Common myeloid progenitor, CD34-positive (primary cell): ENCODE results near the gene SP4.
A peak's percentile ranks its signal among the peaks of the same experiment; 100 is the strongest.

Experiments
- CTCF ChIA-PET: fragments of 350-600 bp; sonication (Branson Sonifier 250); formaldehyde crosslinking; loops from one replicate; lab custom pipeline; 2021; ENCODE audit warnings: antibody characterized with exemption; lab: Charles Lee
- POLR2A ChIA-PET: fragments of 350-600 bp; sonication (Branson Sonifier 250); formaldehyde crosslinking; loops from one replicate; lab custom pipeline; 2021; ENCODE audit warnings: antibody characterized with exemption; lab: Charles Lee
- DNase-seq, 3 donors: peaks; one replicate each; pipeline versions ENCODE4 v3.0.0 to v3.0.0-alpha.2; 2013
- H3K27ac ChIP-seq, 2 experiments: 1 replicate in 1 of 2; 2 replicates in 1 of 2; pipeline ENCODE4 v1.7.0; 2013; ENCODE audit warnings: inconsistent platforms in 2 of 2, low read length in 2 of 2, mild to moderate bottlenecking in 2 of 2, low read depth in 1 of 2, moderate library complexity in 1 of 2; ENCODE audit not compliant: severe bottlenecking in 2 of 2, insufficient read depth in 1 of 2, poor library complexity in 1 of 2
- H3K27me3 ChIP-seq, 5 experiments: replicated peaks in 2 of 5; 1 replicate in 3 of 5; 2 replicates in 2 of 5; pipeline versions ENCODE4 v1.6.1 to v1.7.0; 2013; ENCODE audit warnings: low read length in 4 of 5, mild to moderate bottlenecking in 2 of 5, moderate library complexity in 2 of 5, inconsistent platforms in 1 of 5; ENCODE audit not compliant: insufficient read depth in 5 of 5, control insufficient read depth in 4 of 5
- H3K36me3 ChIP-seq, 4 experiments: 1 replicate in 2 of 4; 2 replicates in 2 of 4; pipeline versions ENCODE4 v1.6.1 to v1.7.0; 2013; ENCODE audit warnings: low read length in 3 of 4, control low read depth in 1 of 4, mild to moderate bottlenecking in 1 of 4; ENCODE audit not compliant: control insufficient read depth in 4 of 4, insufficient read depth in 4 of 4
- H3K4me1 ChIP-seq, 4 experiments: 1 replicate in 3 of 4; 2 replicates in 1 of 4; pipeline versions ENCODE4 v1.6.1 to v1.7.1; 2013; ENCODE audit warnings: low read length in 3 of 4, mild to moderate bottlenecking in 3 of 4, control low read depth in 1 of 4, inconsistent platforms in 1 of 4, moderate library complexity in 1 of 4; ENCODE audit not compliant: control insufficient read depth in 4 of 4, insufficient read depth in 4 of 4; ENCODE audit errors: control extremely low read depth in 1 of 4
- H3K4me3 ChIP-seq, 7 experiments: 1 replicate in 4 of 7; 2 replicates in 3 of 7; pipeline versions ENCODE4 v1.5.1 to v1.7.0; 2013; ENCODE audit warnings: mild to moderate bottlenecking in 7 of 7, low read length in 6 of 7, moderate library complexity in 6 of 7, inconsistent platforms in 2 of 7, low read depth in 2 of 7, control low read depth in 1 of 7; ENCODE audit not compliant: insufficient read depth in 4 of 7, control insufficient read depth in 1 of 7; ENCODE audit errors: extremely low read depth in 1 of 7
- H3K9me3 ChIP-seq, 5 experiments: 1 replicate in 4 of 5; 2 replicates in 1 of 5; pipeline versions ENCODE4 v1.6.1 to v1.7.1; 2013; ENCODE audit warnings: low read length in 4 of 5, mild to moderate bottlenecking in 2 of 5, inconsistent platforms in 1 of 5, low read depth in 1 of 5, moderate library complexity in 1 of 5; ENCODE audit not compliant: control insufficient read depth in 4 of 5, insufficient read depth in 2 of 5; ENCODE audit errors: control extremely low read depth in 1 of 5
- WGBS: methylation state at CpG from one replicate; pipeline ENCODE4 v1.1.5; 2013; ENCODE audit not compliant: insufficient coverage; 5-methylcytosine and 5-hydroxymethylcytosine counted together

SP4 gene

DNA sequence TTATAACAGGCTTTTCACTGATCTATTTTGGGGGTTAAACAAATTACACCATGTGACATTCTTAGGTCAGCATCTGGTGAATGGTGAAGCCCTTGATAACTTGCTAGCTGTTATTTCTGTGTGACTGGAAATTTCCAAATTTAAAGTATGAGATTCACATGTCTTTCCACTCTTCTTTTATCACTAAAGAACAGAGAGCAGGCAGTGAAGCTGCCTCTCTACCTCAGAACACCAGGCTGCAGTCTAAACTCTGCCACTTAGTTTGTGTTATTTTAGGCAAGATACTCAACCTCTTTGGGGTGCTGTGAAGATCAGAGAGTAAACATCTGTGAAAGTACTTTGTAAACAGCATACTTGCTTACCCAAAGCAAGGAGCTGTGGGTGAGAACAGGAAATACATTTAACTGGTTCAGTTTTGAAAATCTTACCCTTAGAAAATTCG lies 15.5 kb upstream of the SP4 start:
- CTCF ChIA-PET = interaction anchor here (1.1 to 1.3 kb wide), 2 partner anchors 22 to 83 kb away, joined by 3 read pairs; no protein-coding TSS in a partner anchor
- no peak overlapping the region for H3K27ac ChIP-seq

DNA sequence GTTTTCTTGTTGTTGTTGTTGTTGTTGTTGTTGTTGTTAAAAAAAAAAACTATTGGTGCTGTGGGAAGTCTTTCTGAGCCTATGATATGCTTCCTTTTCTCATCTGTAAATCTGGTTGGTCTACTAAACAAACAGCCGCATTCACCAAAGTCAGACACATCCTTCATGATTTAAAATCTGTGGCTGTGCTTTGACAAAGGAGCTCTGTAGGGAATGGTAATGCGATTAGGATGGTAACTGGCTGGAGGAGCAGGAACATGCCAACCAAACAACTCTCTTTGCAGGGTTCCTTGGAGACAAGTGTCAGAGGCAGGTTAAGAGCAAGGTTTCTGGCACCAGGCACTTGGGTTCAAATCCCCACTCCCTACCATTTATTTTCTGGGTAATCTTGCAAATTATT lies 14.9 kb upstream of the SP4 start:
- CTCF ChIA-PET = interaction anchor here (1.1 to 1.3 kb wide), 3 partner anchors 10 to 83 kb away, joined by 3 read pairs; no protein-coding TSS in a partner anchor
- WGBS = 100% methylated on average over 1 of the region's 2 CpGs

More for the DNA sequence above, 15.5 kb upstream of the SP4 start:
- H3K36me3 ChIP-seq = no peaks in the 10 kb centered on the region
- DNase-seq = no peak
- POLR2A ChIA-PET = no interaction called here
- WGBS = no CpG with 5 or more reads among the region's 1 CpG
- no peak overlapping the region for H3K4me3 ChIP-seq
- no peaks in the 10 kb centered on the region for H3K27me3 ChIP-seq
- H3K4me1 ChIP-seq = no peaks in the 10 kb centered on the region
- H3K9me3 ChIP-seq = no peaks in the 10 kb centered on the region

DNA sequence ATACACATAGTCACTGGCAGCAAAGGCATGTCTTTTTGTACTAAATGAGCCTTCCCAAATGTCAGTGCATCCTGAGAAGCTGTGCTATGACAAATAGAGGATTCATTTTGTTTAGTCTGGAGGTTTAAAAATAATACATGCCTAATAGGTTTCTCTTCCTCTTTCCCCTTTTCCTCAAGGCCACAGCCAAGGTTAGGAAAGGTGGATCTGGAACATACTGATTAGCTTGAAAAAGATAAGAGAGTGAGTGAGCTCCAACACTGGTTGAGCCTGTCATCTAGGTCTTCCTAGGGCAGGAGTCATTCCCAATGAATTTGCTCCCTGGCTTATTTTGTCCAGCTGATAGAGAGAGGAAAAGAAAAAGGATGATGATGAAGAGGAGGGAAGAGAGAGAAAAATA lies 14.4 kb upstream of the SP4 start:
- Histone ChIP-seq H3K9me3 (no peaks in the 10 kb centered on the region), H3K27ac (no peak overlapping the region), H3K27me3 (no peaks in the 10 kb centered on the region), H3K36me3 (no peaks in the 10 kb centered on the region), H3K4me1 (no peaks in the 10 kb centered on the region), H3K4me3 (no peak overlapping the region)
- DNase-seq = no peak
- ChIA-PET POLR2A (no interaction called here), CTCF (interaction anchor here (1.1 to 1.3 kb wide), 3 partner anchors 10 to 84 kb away, joined by 3 read pairs; no protein-coding TSS in a partner anchor)

More for the DNA sequence above, 14.9 kb upstream of the SP4 start:
- Histone ChIP-seq H3K36me3 (no peaks in the 10 kb centered on the region), H3K9me3 (no peaks in the 10 kb centered on the region), H3K4me3 (no peak overlapping the region), H3K27ac (no peak overlapping the region), H3K4me1 (no peaks in the 10 kb centered on the region), H3K27me3 (no peaks in the 10 kb centered on the region)
- DNase-seq = no peak
- POLR2A ChIA-PET = no interaction called here

DNA sequence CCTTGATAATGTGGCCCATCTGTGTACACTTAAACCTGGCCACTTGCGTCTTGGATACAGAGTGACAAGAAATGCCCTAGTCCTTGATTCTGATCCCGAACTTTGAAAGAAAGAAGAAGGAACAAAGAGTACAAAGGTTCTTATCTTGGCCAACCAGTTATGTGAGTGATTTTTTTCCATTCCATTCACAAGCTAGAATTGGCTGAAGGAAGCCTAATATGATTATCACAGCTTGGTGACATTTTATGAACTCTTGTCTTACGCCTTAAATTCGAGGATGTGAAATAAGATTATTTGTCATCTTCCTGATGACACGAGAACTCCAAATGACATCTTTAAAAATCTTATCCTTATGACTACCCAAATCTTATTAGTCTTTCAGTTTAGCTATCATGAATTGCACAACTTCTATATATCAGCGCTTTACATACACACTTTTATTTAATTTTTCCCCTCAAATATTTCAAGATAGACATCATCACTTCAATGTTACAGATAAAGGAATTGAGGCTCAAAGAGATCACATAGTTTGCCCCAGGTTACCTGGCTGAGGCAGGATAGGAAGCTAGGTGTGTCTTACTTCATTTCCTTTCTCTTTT lies 13.0 kb upstream of the SP4 start:
- Histone ChIP-seq H3K27ac (no peak overlapping the region), H3K9me3 (no peaks in the 10 kb centered on the region), H3K27me3 (no peaks in the 10 kb centered on the region), H3K4me1 (no peaks in the 10 kb centered on the region), H3K4me3 (no peak overlapping the region), H3K36me3 (no peaks in the 10 kb centered on the region)
- CTCF ChIA-PET = no interaction called here
- WGBS = 79% methylated on average over 3 of the region's 6 CpGs
- no peak for DNase-seq
- POLR2A ChIA-PET = no interaction called here

DNA sequence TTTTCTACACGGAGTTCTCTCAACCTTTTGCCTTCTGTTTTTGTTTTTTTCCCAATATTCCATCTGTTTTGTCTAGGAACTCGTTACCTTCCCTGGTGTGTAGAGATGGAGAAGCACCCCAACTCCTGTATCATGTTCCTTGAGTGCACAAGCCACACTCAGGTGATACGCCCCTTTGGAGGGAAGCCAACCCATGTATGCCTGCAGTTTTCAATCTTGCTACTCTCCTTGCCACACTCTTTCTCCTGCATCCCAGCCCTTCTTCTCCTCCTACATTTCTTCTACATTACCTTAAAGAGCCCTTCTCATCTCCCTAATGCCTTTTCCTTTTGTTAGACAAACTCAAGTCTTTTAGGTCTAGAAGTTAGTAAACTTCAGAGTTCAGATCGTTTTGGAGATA lies 10.2 kb upstream of the SP4 start:
- Histone ChIP-seq H3K36me3 (no peaks in the 10 kb centered on the region), H3K4me3 (no peak overlapping the region), H3K27me3 (no peaks in the 10 kb centered on the region), H3K9me3 (no peaks in the 10 kb centered on the region), H3K27ac (no peak overlapping the region), H3K4me1 (no peaks in the 10 kb centered on the region)
- WGBS = 87% methylated on average over 2 of the region's 4 CpGs
- DNase-seq = no peak
- CTCF ChIA-PET = interaction anchor here (0.9 kb wide), 1 partner anchor 75 kb away, joined by 3 read pairs; no protein-coding TSS in a partner anchor
- POLR2A ChIA-PET = no interaction called here

DNA sequence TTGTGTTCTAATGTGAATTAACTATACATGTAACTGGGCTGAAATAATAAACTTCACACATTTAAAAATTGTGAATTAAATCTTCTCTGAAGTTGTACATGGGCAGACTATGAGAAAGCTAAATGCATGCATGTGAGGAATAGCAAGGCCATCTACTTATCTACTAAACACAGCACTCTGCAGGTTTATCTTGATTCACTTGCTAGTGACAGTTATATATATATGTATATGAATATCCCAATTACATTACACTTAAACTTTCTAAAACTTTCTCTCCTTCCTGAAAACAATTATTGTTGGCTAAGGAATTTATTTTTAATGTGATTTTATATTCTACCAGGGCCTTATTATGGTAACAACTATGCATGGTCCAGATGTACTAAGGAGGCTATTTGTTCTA lies 5.1 kb upstream of the SP4 start:
- no peak overlapping the region for H3K4me3 ChIP-seq
- no peaks in the 10 kb centered on the region for H3K9me3 ChIP-seq
- DNase-seq = peak in 1 of 3 donors; percentile 29
- POLR2A ChIA-PET = no interaction called here
- no peak overlapping the region for H3K27ac ChIP-seq
- no peaks in the 10 kb centered on the region for H3K36me3 ChIP-seq
- H3K4me1 ChIP-seq = peaks cover 0 to 9% (median 8%) of the 10 kb centered on the region in 4 experiments
- CTCF ChIA-PET = interaction anchor here (0.6 to 1.3 kb wide), 2 partner anchors 9 to 955 kb away, joined by 3 read pairs; no protein-coding TSS in a partner anchor
- no peaks in the 10 kb centered on the region for H3K27me3 ChIP-seq

DNA sequence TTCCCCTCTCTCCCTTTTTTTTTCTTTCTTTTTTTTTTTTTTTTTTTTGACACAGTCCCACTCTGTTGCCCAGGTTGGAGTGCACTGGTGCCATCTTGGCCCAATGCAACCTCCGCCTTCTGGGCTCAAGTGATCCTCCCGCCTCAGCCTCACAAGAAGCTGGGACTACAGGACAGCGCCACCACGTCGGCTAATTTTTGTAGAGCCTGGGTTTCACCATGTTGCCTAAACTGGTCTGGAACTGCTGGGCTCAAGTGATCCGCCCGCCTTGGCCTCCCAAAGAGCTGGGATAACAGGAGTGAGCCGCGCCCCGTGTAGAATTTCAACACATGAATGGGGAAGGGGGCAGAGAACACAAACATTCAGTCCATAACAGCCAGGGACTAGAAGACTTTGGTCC lies 2.6 kb upstream of the SP4 start:
- H3K9me3 ChIP-seq = no peaks in the 10 kb centered on the region
- no peak overlapping the region for H3K27ac ChIP-seq
- POLR2A ChIA-PET = no interaction called here
- 97% methylated on average over 10 of the region's 10 CpGs for WGBS
- no peak for DNase-seq
- CTCF ChIA-PET = no interaction called here
- no peak overlapping the region for H3K4me3 ChIP-seq
- H3K27me3 ChIP-seq = no peaks in the 10 kb centered on the region
- peaks cover 2 to 10% (median 6%) of the 10 kb centered on the region in 4 experiments for H3K36me3 ChIP-seq
- peaks cover 5 to 25% (median 16%) of the 10 kb centered on the region in 4 experiments for H3K4me1 ChIP-seq
